DOHH2 (cell line): ENCODE data around the gene RASSF10.

Experiments used
- H3F3A ChIP-seq: fragments of 200-600 bp; sonication (generic), shearing (Covaris generic); 2 replicates; pipeline ENCODE4 v1.6.0; 2016; ENCODE audit warnings: antibody characterized with exemption, mild to moderate bottlenecking; ENCODE audit not compliant: control insufficient read depth, insufficient read depth
- H3K27ac ChIP-seq: fragments of 200-600 bp; sonication (generic); 2 replicates; pipeline ENCODE4 v1.5.1; 2014; ENCODE audit warnings: low read depth, mild to moderate bottlenecking, low read length, moderate library complexity
- H3K27me3 ChIP-seq: fragments of 200-600 bp; sonication (generic); 2 replicates; pipeline ENCODE4 v1.6.1; 2014; ENCODE audit warnings: mild to moderate bottlenecking, low read length, mixed read lengths; ENCODE audit not compliant: control insufficient read depth
- H3K36me3 ChIP-seq: fragments of 200-600 bp; sonication (generic); 2 replicates; pipeline ENCODE4 v1.6.1; 2014; ENCODE audit warnings: mild to moderate bottlenecking, low read length, moderate library complexity, mixed read lengths; ENCODE audit not compliant: control insufficient read depth
- H3K4me1 ChIP-seq: fragments of 200-600 bp; sonication (generic); 2 replicates; pipeline ENCODE4 v1.6.1; 2014; ENCODE audit warnings: mild to moderate bottlenecking, low read length, mixed read lengths; ENCODE audit not compliant: control insufficient read depth
- H3K4me2 ChIP-seq: fragments of 200-600 bp; sonication (generic); 2 replicates; pipeline ENCODE4 v1.6.0; 2014; ENCODE audit warnings: mild to moderate bottlenecking, low read length, moderate library complexity
- H3K4me3 ChIP-seq: fragments of 200-600 bp; sonication (generic); 2 replicates; pipeline ENCODE4 v1.5.1; 2014; ENCODE audit warnings: mild to moderate bottlenecking, low read length, mixed read lengths
- H3K79me2 ChIP-seq: fragments of 200-600 bp; sonication (generic); 2 replicates; pipeline ENCODE4 v1.6.1; 2014; ENCODE audit warnings: mild to moderate bottlenecking, low read length, mixed read lengths; ENCODE audit not compliant: control insufficient read depth
- H3K9me2 ChIP-seq: fragments of 200-600 bp; sonication (generic); replicated peaks from 2 replicates; pipeline ENCODE4 v1.6.1; 2014; ENCODE audit warnings: mild to moderate bottlenecking, low read length, mixed read lengths; ENCODE audit not compliant: control insufficient read depth
- H3K9me3 ChIP-seq: fragments of 200-600 bp; sonication (generic); 2 replicates; pipeline ENCODE4 v1.6.1; 2014; ENCODE audit warnings: antibody characterized with exemption, low read length, mixed read lengths; ENCODE audit not compliant: control insufficient read depth, insufficient read depth
- H4K20me1 ChIP-seq: fragments of 200-600 bp; sonication (generic); 2 replicates; pipeline ENCODE4 v1.6.0; 2014; ENCODE audit warnings: low read depth, mild to moderate bottlenecking, antibody characterized with exemption, low read length, moderate library complexity; ENCODE audit not compliant: control insufficient read depth, insufficient read depth
- CTCF ChIP-seq: fragments of 200-600 bp; sonication (generic); IDR thresholded peaks from one replicate; pipeline ENCODE4 v1.5.1; 2014; ENCODE audit warnings: antibody characterized with exemption, mild to moderate bottlenecking, low read depth, low read length; ENCODE audit not compliant: poor library complexity, severe bottlenecking
- EZH2phosphoT487 ChIP-seq: fragments of 200-600 bp; sonication (generic); IDR thresholded peaks from 2 replicates; pipeline ENCODE4 v1.6.1; 2017; ENCODE audit warnings: borderline replicate concordance, mild to moderate bottlenecking, antibody characterized with exemption, low read length, moderate library complexity, mixed read lengths

The RASSF10 gene

GRCh38 chr11:12968101-12968500 is 41.0 kb upstream of the RASSF10 start:
- H3K9me2 ChIP-seq: no peaks in the 10 kb centered on the region
- H4K20me1 ChIP-seq: no peaks in the 10 kb centered on the region
- TF ChIP-seq EZH2phosphoT487 (no peak), CTCF (no peak)
- H3K9me3 ChIP-seq: no peaks in the 10 kb centered on the region
- H3K79me2 ChIP-seq: no peaks in the 10 kb centered on the region
- H3K36me3 ChIP-seq: no peaks in the 10 kb centered on the region
- no peaks in the 10 kb centered on the region for H3K27me3 ChIP-seq
- no peaks in the 10 kb centered on the region for H3K4me1 ChIP-seq
- no peak overlapping the region for H3K4me3 ChIP-seq
- H3K27ac ChIP-seq: no peak overlapping the region
- no peak overlapping the region for H3K4me2 ChIP-seq
- no peaks in the 10 kb centered on the region for H3F3A ChIP-seq

GRCh38 chr11:12968826-12969225 is 40.3 kb upstream of the RASSF10 start:
- H3K27ac ChIP-seq: no peak overlapping the region
- no peaks in the 10 kb centered on the region for H3K36me3 ChIP-seq
- H3K79me2 ChIP-seq: no peaks in the 10 kb centered on the region
- H3K9me3 ChIP-seq: no peaks in the 10 kb centered on the region
- no peaks in the 10 kb centered on the region for H3K9me2 ChIP-seq
- H3K4me3 ChIP-seq: no peak overlapping the region
- H4K20me1 ChIP-seq: no peaks in the 10 kb centered on the region
- no peaks in the 10 kb centered on the region for H3K4me1 ChIP-seq
- no peaks in the 10 kb centered on the region for H3K27me3 ChIP-seq
- H3K4me2 ChIP-seq: no peak overlapping the region
- TF ChIP-seq CTCF (no peak), EZH2phosphoT487 (no peak)
- no peaks in the 10 kb centered on the region for H3F3A ChIP-seq

- TF ChIP-seq CTCF: no peak
- TF ChIP-seq EZH2phosphoT487: no peak
These were observed 37.2 kb upstream of the RASSF10 start for GRCh38 chr11:12971955-12972354.

More at GRCh38 chr11:12971955-12972354, 37.2 kb upstream of the RASSF10 start:
- Histone ChIP-seq H4K20me1 (no peaks in the 10 kb centered on the region), H3K36me3 (no peaks in the 10 kb centered on the region), H3F3A (no peaks in the 10 kb centered on the region), H3K4me3 (no peak overlapping the region), H3K27ac (no peak overlapping the region), H3K4me2 (no peak overlapping the region), H3K79me2 (no peaks in the 10 kb centered on the region), H3K9me2 (no peaks in the 10 kb centered on the region), H3K27me3 (no peaks in the 10 kb centered on the region), H3K4me1 (no peaks in the 10 kb centered on the region), H3K9me3 (no peaks in the 10 kb centered on the region)
